Measurements from ENCODE around the gene LRG1.

DNA sequence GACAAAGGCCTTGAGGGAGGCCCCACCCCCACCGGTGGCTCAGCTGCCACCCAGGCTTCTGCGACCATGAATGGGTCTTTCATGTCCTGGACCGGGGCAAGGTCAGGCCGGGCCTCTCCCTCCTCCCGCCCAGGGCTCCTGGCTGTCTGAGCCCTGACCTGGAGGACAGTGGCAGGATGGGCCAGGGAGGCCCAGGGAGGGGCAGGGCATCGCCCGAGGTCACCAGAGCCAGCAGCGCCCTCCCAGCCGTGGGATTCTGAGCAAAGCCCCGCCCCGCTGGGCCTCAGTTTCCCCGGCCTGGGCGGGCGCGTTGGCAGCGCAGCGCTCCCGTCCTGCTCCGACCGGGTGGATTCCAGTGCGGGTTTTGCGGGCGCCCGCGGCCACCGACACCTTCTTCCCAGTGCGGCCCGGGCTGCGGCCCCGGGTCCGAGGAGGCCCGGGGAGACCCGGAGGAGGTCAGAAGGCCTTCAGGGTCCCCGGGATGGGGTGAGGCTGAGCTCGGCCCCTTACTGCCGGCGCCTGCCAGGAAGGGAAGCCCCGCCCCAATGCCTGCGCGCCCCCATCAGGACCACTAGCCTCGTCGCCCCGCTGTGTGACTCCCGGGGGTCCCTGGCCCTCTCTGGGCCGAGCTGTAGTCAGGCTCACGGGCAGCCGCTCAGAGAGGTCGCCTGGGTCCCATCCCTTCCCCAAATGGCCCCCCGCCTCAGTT lies 44.3 kb upstream of the LRG1 start:
- TF ChIP-seq, protein P1, sequence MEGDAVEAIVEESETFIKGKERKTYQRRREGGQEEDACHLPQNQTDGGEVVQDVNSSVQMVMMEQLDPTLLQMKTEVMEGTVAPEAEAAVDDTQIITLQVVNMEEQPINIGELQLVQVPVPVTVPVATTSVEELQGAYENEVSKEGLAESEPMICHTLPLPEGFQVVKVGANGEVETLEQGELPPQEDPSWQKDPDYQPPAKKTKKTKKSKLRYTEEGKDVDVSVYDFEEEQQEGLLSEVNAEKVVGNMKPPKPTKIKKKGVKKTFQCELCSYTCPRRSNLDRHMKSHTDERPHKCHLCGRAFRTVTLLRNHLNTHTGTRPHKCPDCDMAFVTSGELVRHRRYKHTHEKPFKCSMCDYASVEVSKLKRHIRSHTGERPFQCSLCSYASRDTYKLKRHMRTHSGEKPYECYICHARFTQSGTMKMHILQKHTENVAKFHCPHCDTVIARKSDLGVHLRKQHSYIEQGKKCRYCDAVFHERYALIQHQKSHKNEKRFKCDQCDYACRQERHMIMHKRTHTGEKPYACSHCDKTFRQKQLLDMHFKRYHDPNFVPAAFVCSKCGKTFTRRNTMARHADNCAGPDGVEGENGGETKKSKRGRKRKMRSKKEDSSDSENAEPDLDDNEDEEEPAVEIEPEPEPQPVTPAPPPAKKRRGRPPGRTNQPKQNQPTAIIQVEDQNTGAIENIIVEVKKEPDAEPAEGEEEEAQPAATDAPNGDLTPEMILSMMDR (IDR thresholded peaks at IDR 0.05), result no peak
- no peak for TF ChIP-seq EZH2 (IDR thresholded peaks at IDR 0.05)
